Measurements from ENCODE around the gene REXO5.
A peak's percentile ranks its signal among the peaks of the same experiment; 100 is the strongest.

DNA sequence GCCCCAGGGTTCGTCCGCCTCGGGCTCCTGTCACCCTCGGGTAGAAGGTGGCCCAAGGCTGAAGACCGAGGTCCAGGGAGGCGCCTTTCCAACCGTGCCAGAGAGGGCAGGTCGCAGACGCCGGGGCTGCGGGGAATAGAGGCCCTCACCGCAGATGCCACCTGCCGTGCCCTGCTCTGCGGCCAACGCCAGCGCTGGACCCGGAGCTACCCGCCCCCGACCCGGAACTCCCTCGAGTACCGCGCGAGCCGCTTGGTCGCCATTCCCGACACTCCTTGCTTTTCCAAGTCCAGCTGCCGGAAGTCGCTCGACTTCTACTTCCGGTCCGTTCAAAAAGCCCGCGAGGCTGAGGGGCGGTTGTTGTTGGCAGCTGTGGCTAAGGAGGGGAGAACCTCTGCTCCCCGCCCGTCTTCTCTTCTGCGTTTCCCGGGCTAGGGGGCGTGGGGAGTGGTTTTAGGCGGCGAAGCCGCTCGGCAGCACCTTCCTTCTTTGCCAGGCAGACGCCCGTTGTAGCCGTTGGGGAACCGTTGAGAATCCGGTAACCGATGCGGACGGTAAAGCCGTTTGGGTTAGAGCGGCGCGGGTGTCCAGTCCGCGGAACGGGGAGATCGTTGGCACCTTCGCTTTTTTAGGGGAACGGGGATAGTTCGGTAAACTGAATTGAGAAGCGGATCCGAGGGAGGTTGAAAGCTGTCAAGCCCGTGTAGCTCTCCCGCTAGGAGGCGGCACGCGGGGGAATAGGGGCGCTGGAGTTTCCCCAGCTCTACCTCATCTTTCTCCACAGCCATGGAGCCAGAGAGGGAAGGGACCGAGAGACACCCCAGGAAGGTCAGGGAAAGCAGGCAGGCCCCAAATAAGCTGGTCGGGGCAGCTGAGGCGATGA, at the start of gene REXO5, which contains the start of gene ERI2:
- peak in 1 of 2 donors; percentile 41 for TF ChIP-seq POLR2A (IDR thresholded peaks at IDR 0.05)
- TF ChIP-seq, protein P1, sequence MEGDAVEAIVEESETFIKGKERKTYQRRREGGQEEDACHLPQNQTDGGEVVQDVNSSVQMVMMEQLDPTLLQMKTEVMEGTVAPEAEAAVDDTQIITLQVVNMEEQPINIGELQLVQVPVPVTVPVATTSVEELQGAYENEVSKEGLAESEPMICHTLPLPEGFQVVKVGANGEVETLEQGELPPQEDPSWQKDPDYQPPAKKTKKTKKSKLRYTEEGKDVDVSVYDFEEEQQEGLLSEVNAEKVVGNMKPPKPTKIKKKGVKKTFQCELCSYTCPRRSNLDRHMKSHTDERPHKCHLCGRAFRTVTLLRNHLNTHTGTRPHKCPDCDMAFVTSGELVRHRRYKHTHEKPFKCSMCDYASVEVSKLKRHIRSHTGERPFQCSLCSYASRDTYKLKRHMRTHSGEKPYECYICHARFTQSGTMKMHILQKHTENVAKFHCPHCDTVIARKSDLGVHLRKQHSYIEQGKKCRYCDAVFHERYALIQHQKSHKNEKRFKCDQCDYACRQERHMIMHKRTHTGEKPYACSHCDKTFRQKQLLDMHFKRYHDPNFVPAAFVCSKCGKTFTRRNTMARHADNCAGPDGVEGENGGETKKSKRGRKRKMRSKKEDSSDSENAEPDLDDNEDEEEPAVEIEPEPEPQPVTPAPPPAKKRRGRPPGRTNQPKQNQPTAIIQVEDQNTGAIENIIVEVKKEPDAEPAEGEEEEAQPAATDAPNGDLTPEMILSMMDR (IDR thresholded peaks at IDR 0.05), result peak in 3 of 4 experiments; percentile 18 to 39 (median 29)

All from uterus (tissue), 2 donors.